RWPE2 (cell line): ENCODE data around the gene MUC2.

ENCODE experiments used
- ATAC-seq: fragments of 200-7000 bp; cut with Tn5 transposase; 3 replicates; pipeline ENCODE4 v1.9.1; 2021; ENCODE audit warnings: low read depth
- DNase-seq: peaks from one replicate; pipeline ENCODE4 v3.0.0-alpha.2; 2020; ENCODE audit warnings: low spot score
- H3K27ac ChIP-seq: fragments of 450-650 bp; 2 replicates; pipeline ENCODE4 v1.5.1; 2017; ENCODE audit warnings: mild to moderate bottlenecking; ENCODE audit not compliant: poor library complexity, severe bottlenecking
- H3K27me3 ChIP-seq: fragments of 250-450 bp; sonication (Bioruptor Pico); 2 replicates; pipeline ENCODE4 v1.5.1; 2021; ENCODE audit warnings: mild to moderate bottlenecking, moderate library complexity; ENCODE audit not compliant: insufficient read depth, poor library complexity, severe bottlenecking
- H3K36me3 ChIP-seq: fragments of 250-450 bp; sonication (Bioruptor Pico); 2 replicates; pipeline ENCODE4 v1.5.1; 2020; ENCODE audit warnings: low read depth, mild to moderate bottlenecking, moderate library complexity
- H3K4me1 ChIP-seq: fragments of 250-450 bp; sonication (Bioruptor Pico); 2 replicates; pipeline ENCODE4 v1.5.1; 2021; ENCODE audit warnings: mild to moderate bottlenecking, moderate library complexity; ENCODE audit not compliant: insufficient read depth, poor library complexity, severe bottlenecking
- H3K4me3 ChIP-seq: fragments of 250-450 bp; sonication (Bioruptor Pico); 2 replicates; pipeline ENCODE4 v1.5.1; 2021; ENCODE audit warnings: mild to moderate bottlenecking, moderate library complexity; ENCODE audit not compliant: severe bottlenecking
- H3K9me3 ChIP-seq: fragments of 250-450 bp; sonication (Bioruptor Pico); 2 replicates; pipeline ENCODE4 v1.5.1; 2021; ENCODE audit warnings: mild to moderate bottlenecking, moderate library complexity; ENCODE audit not compliant: severe bottlenecking
- CTCF ChIP-seq: fragments of 450-650 bp; IDR thresholded peaks from one replicate; pipeline ENCODE4 v1.5.1; 2017; ENCODE audit warnings: mild to moderate bottlenecking, moderate library complexity; ENCODE audit not compliant: poor library complexity, severe bottlenecking

Gene MUC2

GRCh38 chr11:1091332-1092083 is 16.8 kb downstream of the MUC2 start:
- H3K27ac ChIP-seq = no peak overlapping the region
- no peaks in the 10 kb centered on the region for H3K9me3 ChIP-seq
- no peaks in the 10 kb centered on the region for H3K4me1 ChIP-seq
- ATAC-seq (no peak), DNase-seq (no peak)
- TF ChIP-seq CTCF = no peak
- no peaks in the 10 kb centered on the region for H3K27me3 ChIP-seq
- H3K4me3 ChIP-seq = no peak overlapping the region
- no peaks in the 10 kb centered on the region for H3K36me3 ChIP-seq

GRCh38 chr11:1092145-1092670 is 17.5 kb downstream of the MUC2 start:
- H3K36me3 ChIP-seq = no peaks in the 10 kb centered on the region
- no peak overlapping the region for H3K27ac ChIP-seq
- H3K4me1 ChIP-seq = no peaks in the 10 kb centered on the region
- H3K9me3 ChIP-seq = no peaks in the 10 kb centered on the region
- DNase-seq (no peak), ATAC-seq (no peak)
- H3K27me3 ChIP-seq = no peaks in the 10 kb centered on the region
- no peak for TF ChIP-seq CTCF
- H3K4me3 ChIP-seq = no peak overlapping the region

GRCh38 chr11:1092919-1093318 is 18.2 kb downstream of the MUC2 start:
- no peaks in the 10 kb centered on the region for H3K9me3 ChIP-seq
- H3K27me3 ChIP-seq = no peaks in the 10 kb centered on the region
- no peaks in the 10 kb centered on the region for H3K36me3 ChIP-seq
- no peak overlapping the region for H3K27ac ChIP-seq
- ATAC-seq (no peak), DNase-seq (no peak)
- H3K4me1 ChIP-seq = no peaks in the 10 kb centered on the region
- no peak overlapping the region for H3K4me3 ChIP-seq
- TF ChIP-seq CTCF = no peak

- Histone ChIP-seq H3K9me3 (peaks cover 2% of the 10 kb centered on the region), H3K27ac (no peak overlapping the region), H3K4me3 (no peak overlapping the region), H3K27me3 (no peaks in the 10 kb centered on the region), H3K36me3 (no peaks in the 10 kb centered on the region), H3K4me1 (no peaks in the 10 kb centered on the region)
- DNase-seq (no peak), ATAC-seq (no peak)
- no peak for TF ChIP-seq CTCF
Measured at GRCh38 chr11:1099519-1100355, 25.1 kb downstream of the MUC2 start.
